ENCODE data around the gene SLC15A4. TPM values are rescaled to one million over a fixed set of nuclear protein-coding genes. Genes with fewer than 3 reads are reported as not detected.

The SLC15A4 gene
- total RNA-seq, 1 experiment from 2014 or later, result 21.6 TPM

- Histone ChIP-seq H4K8ac (replicated peaks; ENCODE audit: insufficient read length, low read depth, low read length) (peak overlapping the region; percentile 54), H3K18ac (ENCODE audit: insufficient read length, low read depth, low read length) (no peak overlapping the region), H3K79me2 (ENCODE audit: insufficient read depth, low read length) (no peaks in the 10 kb centered on the region), H2BK5ac (ENCODE audit: insufficient read length, low read length) (no peak overlapping the region), H3K23ac (ENCODE audit: insufficient read length, low read depth, low read length) (no peak overlapping the region), H3K14ac (ENCODE audit: insufficient read depth, low read length) (no peak overlapping the region), H3K4me1 (ENCODE audit: insufficient read depth, low read length) (no peaks in the 10 kb centered on the region), H2BK120ac (ENCODE audit: low read depth, low read length, poor library complexity, severe bottlenecking) (no peak overlapping the region), H3T11ph (ENCODE audit: low read length) (no peak overlapping the region), H3K79me1 (ENCODE audit: insufficient read depth, low read depth, low read length, poor library complexity, severe bottlenecking) (no peaks in the 10 kb centered on the region), H3K23me2 (ENCODE audit: insufficient read length, low read depth, low read length, poor library complexity, severe bottlenecking) (no peaks in the 10 kb centered on the region), H3K9me3 (ENCODE audit: control insufficient read depth, low read depth, low read length) (no peaks in the 10 kb centered on the region), H2BK15ac (ENCODE audit: low read depth, low read length) (no peak overlapping the region), H3K27me3 (ENCODE audit: insufficient read depth, low read length) (no peaks in the 10 kb centered on the region), H3K4me2 (ENCODE audit: insufficient read depth, insufficient read length, low read length) (no peak overlapping the region), H3K9ac (ENCODE audit: extremely low read depth, insufficient read length, low read length) (no peak overlapping the region), H3K56ac (ENCODE audit: insufficient read length, low read depth, low read length) (no peak overlapping the region), H4K91ac (ENCODE audit: insufficient read length, low read depth, low read length) (no peak overlapping the region), H2AFZ (ENCODE audit: low read length) (no peak overlapping the region), H3K27ac (ENCODE audit: insufficient read length, low read depth, low read length) (no peak overlapping the region), H3K4ac (ENCODE audit: low read depth, low read length) (no peak overlapping the region), H2BK20ac (ENCODE audit: low read depth, low read length, poor library complexity, severe bottlenecking) (no peak overlapping the region), H4K5ac (ENCODE audit: insufficient read length, low read depth, low read length) (no peak overlapping the region), H2AK5ac (ENCODE audit: insufficient read length, low read length) (no peak overlapping the region), H4K20me1 (ENCODE audit: control insufficient read depth, insufficient read depth, insufficient read length) (no peaks in the 10 kb centered on the region), H2BK12ac (ENCODE audit: insufficient read length, low read depth, low read length) (no peak overlapping the region)
- no peak overlapping the region for H3K27ac Mint-ChIP-seq
- H3K4me3 Mint-ChIP-seq, result no peak overlapping the region
- peaks cover 14 to 22% of the 10 kb centered on the region in 2 experiments for H3K4me1 Mint-ChIP-seq
- no peak for DNase-seq
- H3K27me3 Mint-ChIP-seq (ENCODE audit: low read depth), result peaks cover 1% of the 10 kb centered on the region; the same call in 1 of the 2 replicates
- H3K36me3 Mint-ChIP-seq (ENCODE audit: insufficient read depth in 1 of 3, low read depth in 3 of 3), result peaks cover 52 to 95% (median 92%) of the 10 kb centered on the region in 3 experiments
- H3K9me3 Mint-ChIP-seq, result no peaks in the 10 kb centered on the region
- no peak for TF ChIP-seq CTCF (conservative IDR thresholded peaks at IDR 0.05)
- no CpG with 5 or more reads among the region's 19 CpGs for WGBS (ENCODE audit: extremely low coverage, insufficient read length, low lambda C conversion rate)
Observed at GRCh38 chr12:128796439-128797118, 27.2 kb downstream of the SLC15A4 start.
